ENCODE measurements around the gene SLC12A3. TPM values are rescaled to one million over a fixed set of nuclear protein-coding genes. Genes with fewer than 3 reads are reported as not detected.

SLC12A3 gene
- total and polyA plus RNA-seq, 2 experiments from 2014 or later: not detected

DNA sequence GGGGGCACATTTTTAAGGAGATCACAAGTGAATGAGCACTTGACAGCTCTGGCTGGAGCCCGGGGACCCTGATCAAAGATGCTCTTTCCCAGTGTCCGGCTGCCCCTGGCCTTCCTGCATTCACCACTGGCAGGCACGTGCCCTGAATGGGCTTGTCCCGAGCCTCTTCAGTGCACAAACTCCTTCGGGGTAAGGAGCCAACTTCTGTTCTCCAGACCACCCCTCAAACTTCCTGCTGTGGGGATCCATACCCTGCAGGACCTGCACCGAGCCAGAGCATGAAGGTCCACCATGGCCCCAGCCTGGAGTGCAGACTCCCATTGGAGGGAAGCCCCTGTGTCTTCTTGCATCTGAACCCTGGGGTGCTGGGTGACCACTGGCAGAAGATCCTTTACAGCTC, 9.8 kb upstream of the SLC12A3 start:
- H3K4me1 ChIP-seq (ENCODE audit: low read depth): peaks cover 6% of the 10 kb centered on the region
- H3K4me3 ChIP-seq: no peak overlapping the region

DNA sequence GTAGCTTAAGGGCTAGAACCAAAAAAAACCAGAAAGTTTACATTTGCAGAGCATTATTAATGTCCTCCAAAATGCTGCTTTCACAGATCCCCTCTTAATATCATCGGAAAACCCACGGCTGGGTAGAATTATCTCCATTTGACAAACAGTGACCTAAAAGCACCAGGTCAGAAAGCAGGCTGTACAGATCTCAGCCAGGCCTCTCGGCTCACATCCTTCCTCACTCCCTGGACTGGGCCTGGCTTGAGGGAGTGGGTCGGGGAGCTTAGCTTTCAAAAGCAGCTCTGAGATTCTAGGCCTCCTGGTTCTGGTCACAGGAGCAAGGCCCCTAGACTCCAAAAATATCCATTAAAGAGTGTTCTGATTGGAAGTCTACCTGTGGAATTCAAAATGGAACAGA, 9.1 kb upstream of the SLC12A3 start:
- Histone ChIP-seq H3K27ac (no peak overlapping the region), H3K36me3 (no peaks in the 10 kb centered on the region)
- no peak for DNase-seq (ENCODE audit: low read depth in 1 of 2, low spot score in 1 of 2)

More for the DNA sequence above, 9.8 kb upstream of the SLC12A3 start:
- H3K27me3 ChIP-seq: no peaks in the 10 kb centered on the region
- no peaks in the 10 kb centered on the region for H3K9me3 ChIP-seq (ENCODE audit: low read depth)
- TF ChIP-seq, protein P1, sequence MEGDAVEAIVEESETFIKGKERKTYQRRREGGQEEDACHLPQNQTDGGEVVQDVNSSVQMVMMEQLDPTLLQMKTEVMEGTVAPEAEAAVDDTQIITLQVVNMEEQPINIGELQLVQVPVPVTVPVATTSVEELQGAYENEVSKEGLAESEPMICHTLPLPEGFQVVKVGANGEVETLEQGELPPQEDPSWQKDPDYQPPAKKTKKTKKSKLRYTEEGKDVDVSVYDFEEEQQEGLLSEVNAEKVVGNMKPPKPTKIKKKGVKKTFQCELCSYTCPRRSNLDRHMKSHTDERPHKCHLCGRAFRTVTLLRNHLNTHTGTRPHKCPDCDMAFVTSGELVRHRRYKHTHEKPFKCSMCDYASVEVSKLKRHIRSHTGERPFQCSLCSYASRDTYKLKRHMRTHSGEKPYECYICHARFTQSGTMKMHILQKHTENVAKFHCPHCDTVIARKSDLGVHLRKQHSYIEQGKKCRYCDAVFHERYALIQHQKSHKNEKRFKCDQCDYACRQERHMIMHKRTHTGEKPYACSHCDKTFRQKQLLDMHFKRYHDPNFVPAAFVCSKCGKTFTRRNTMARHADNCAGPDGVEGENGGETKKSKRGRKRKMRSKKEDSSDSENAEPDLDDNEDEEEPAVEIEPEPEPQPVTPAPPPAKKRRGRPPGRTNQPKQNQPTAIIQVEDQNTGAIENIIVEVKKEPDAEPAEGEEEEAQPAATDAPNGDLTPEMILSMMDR (IDR thresholded peaks at IDR 0.05; ENCODE audit: low read depth, low read length): no peak
- DNase-seq (ENCODE audit: low read depth in 1 of 2, low spot score in 1 of 2): no peak
- no peaks in the 10 kb centered on the region for H3K36me3 ChIP-seq
- no peak overlapping the region for H3K27ac ChIP-seq

DNA sequence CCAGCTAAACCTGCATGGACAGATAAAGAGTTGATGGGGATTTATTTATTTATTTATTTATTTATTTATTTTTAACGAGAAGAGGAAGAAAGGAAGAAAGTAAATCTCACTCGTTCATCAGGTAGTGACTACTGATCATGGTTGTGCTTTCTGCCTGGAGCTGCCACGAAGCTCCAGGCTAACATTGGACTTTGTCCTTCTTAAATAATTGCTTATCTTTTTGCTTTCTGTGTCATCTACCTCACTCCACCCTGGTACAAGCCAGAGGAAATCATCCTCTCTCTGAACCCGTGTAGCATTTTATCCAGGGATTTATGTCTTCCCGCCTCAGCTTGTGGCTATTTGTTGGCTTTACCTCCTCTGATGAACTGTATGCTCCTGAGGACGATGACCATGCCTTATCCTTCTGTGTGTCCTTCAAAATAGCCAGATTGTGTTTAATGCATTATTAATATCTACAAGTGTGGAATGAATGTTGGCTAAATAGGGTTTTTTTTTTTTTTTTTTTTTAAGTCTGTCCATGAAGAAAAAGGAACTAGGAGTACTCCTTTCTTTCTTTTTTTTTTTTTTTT, 8.0 kb upstream of the SLC12A3 start:
- no peak for DNase-seq (ENCODE audit: low read depth in 1 of 2, low spot score in 1 of 2)
- Histone ChIP-seq H3K36me3 (no peaks in the 10 kb centered on the region), H3K27ac (no peak overlapping the region), H3K4me3 (no peak overlapping the region), H3K4me1 (ENCODE audit: low read depth) (peaks cover 23% of the 10 kb centered on the region), H3K27me3 (no peaks in the 10 kb centered on the region), H3K9me3 (ENCODE audit: low read depth) (no peaks in the 10 kb centered on the region)
- TF ChIP-seq, protein P1 (IDR thresholded peaks at IDR 0.05; ENCODE audit: low read depth, low read length): no peak

More for the DNA sequence above, 9.1 kb upstream of the SLC12A3 start:
- TF ChIP-seq, protein P1 (IDR thresholded peaks at IDR 0.05; ENCODE audit: low read depth, low read length): no peak
- peaks cover 13% of the 10 kb centered on the region for H3K4me1 ChIP-seq (ENCODE audit: low read depth)
- H3K4me3 ChIP-seq: no peak overlapping the region
- H3K9me3 ChIP-seq (ENCODE audit: low read depth): no peaks in the 10 kb centered on the region
- no peaks in the 10 kb centered on the region for H3K27me3 ChIP-seq

DNA sequence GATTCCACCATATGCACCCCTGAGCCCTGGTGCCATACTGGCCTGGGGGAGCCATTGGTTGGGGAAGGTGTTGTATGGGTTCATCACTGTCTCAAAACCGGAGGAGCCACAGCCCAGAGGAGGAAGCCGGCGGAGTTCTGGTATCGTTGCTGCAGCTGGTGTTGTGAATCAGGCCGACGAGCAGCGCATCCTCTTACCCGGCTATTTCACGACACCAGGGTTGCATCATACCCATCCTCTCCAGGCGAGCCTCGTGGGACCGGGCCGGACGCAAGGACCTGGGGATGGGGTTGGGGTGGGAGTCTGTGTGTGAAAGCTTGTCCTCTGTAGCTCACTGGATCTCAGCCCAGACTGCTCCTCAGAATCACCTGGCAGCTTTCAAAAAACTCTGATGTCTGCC, 6.6 kb upstream of the SLC12A3 start:
- TF ChIP-seq, protein P1 (IDR thresholded peaks at IDR 0.05; ENCODE audit: low read depth, low read length): no peak
- peaks cover 23% of the 10 kb centered on the region for H3K4me1 ChIP-seq (ENCODE audit: low read depth)
- H3K36me3 ChIP-seq: no peaks in the 10 kb centered on the region
- H3K27me3 ChIP-seq: no peaks in the 10 kb centered on the region
- no peak for DNase-seq (ENCODE audit: low read depth in 1 of 2, low spot score in 1 of 2)
- no peak overlapping the region for H3K27ac ChIP-seq
- H3K9me3 ChIP-seq (ENCODE audit: low read depth): no peaks in the 10 kb centered on the region
- no peak overlapping the region for H3K4me3 ChIP-seq

- H3K27ac ChIP-seq: no peak overlapping the region
- TF ChIP-seq, protein P1 (IDR thresholded peaks at IDR 0.05; ENCODE audit: low read depth, low read length): no peak
- no peaks in the 10 kb centered on the region for H3K27me3 ChIP-seq
- H3K9me3 ChIP-seq (ENCODE audit: low read depth): no peaks in the 10 kb centered on the region
- peaks cover 26% of the 10 kb centered on the region for H3K4me1 ChIP-seq (ENCODE audit: low read depth)
- H3K4me3 ChIP-seq: no peak overlapping the region
- H3K36me3 ChIP-seq: no peaks in the 10 kb centered on the region
- no peak for DNase-seq (ENCODE audit: low read depth in 1 of 2, low spot score in 1 of 2)
Measured at GRCh38 chr16:56859636-56860035, 5.4 kb upstream of the SLC12A3 start.
